ENCODE measurements around the gene C19orf85.

GRCh38 chr19:55436847-55437246 lies 27.7 kb downstream of the C19orf85 start:
- TF ChIP-seq POLR2AphosphoS5 (IDR thresholded peaks at IDR 0.05; ENCODE audit: low read depth, low read length) (no peak), POLR2A (IDR thresholded peaks at IDR 0.05; ENCODE audit: low read depth, low read length) (no peak), SPI1 (IDR thresholded peaks at IDR 0.05; ENCODE audit: low read depth, low read length) (no peak), TAF1 (IDR thresholded peaks at IDR 0.05; ENCODE audit: low read depth, low read length) (no peak), PAX5 (IDR thresholded peaks at IDR 0.05; ENCODE audit: insufficient read depth, low read length, severe bottlenecking) (no peak), POU2F2 (IDR thresholded peaks at IDR 0.05; ENCODE audit: low read depth, low read length) (no peak)
